NCI-H82 treated with DMSO at 0.1 percent for 48 hours (cell line): ENCODE data around the gene C17orf100.

Experiments used
- DNase-seq: peaks from one replicate; lab custom pipeline; 2025; ENCODE audit not compliant: unreplicated experiment; lab: John Stamatoyannopoulos, UW

The C17orf100 gene

GRCh38 chr17:6668219-6668618, 16.7 kb downstream of the C17orf100 start:
- DNase-seq, result no peak

- DNase-seq, result no peak
Measured at GRCh38 chr17:6668727-6669425, 17.3 kb downstream of the C17orf100 start.

GRCh38 chr17:6669479-6670212, 18.1 kb downstream of the C17orf100 start:
- DNase-seq, result no peak

- no peak for DNase-seq
Measured at GRCh38 chr17:6670571-6670970, 19.0 kb downstream of the C17orf100 start.

- no peak for DNase-seq
Measured at GRCh38 chr17:6670999-6671398, 19.4 kb downstream of the C17orf100 start.

GRCh38 chr17:6671431-6671830, 19.9 kb downstream of the C17orf100 start:
- DNase-seq, result no peak

- no peak for DNase-seq
Measured at GRCh38 chr17:6674586-6674985, 23.0 kb downstream of the C17orf100 start.

- no peak for DNase-seq
Measured at GRCh38 chr17:6675201-6675825, 23.8 kb downstream of the C17orf100 start.

- DNase-seq, result no peak
Measured at GRCh38 chr17:6676802-6677157, 25.2 kb downstream of the C17orf100 start.

GRCh38 chr17:6677158-6677831, 25.7 kb downstream of the C17orf100 start:
- no peak for DNase-seq

GRCh38 chr17:6677946-6678345, 26.4 kb downstream of the C17orf100 start:
- DNase-seq, result no peak

- DNase-seq, result no peak
Measured at GRCh38 chr17:6679241-6679640, 27.7 kb downstream of the C17orf100 start.

GRCh38 chr17:6681176-6681575, 29.6 kb downstream of the C17orf100 start:
- no peak for DNase-seq

- DNase-seq, result no peak
Measured at GRCh38 chr17:6681671-6682070, 30.1 kb downstream of the C17orf100 start.

GRCh38 chr17:6682339-6682738, 30.8 kb downstream of the C17orf100 start:
- no peak for DNase-seq

GRCh38 chr17:6683081-6683684, 31.6 kb downstream of the C17orf100 start:
- DNase-seq, result no peak

GRCh38 chr17:6683730-6684459, 32.3 kb downstream of the C17orf100 start:
- no peak for DNase-seq

- no peak for DNase-seq
Measured at GRCh38 chr17:6684460-6684783, 32.9 kb downstream of the C17orf100 start.

GRCh38 chr17:6684881-6685767, 33.6 kb downstream of the C17orf100 start:
- DNase-seq, result no peak

- no peak for DNase-seq
Measured at GRCh38 chr17:6686026-6686425, 34.5 kb downstream of the C17orf100 start.
